Breast epithelium (tissue), 3 donors: ENCODE measurements around the gene PARD6A.

Source experiments
- CTCF ChIP-seq, 3 donors: fragments of 450-650 bp; IDR thresholded peaks; one replicate each; pipeline ENCODE4 v1.5.1; 2016 to 2017; ENCODE audit warnings: antibody characterized with exemption in 3 of 3, mild to moderate bottlenecking in 3 of 3, moderate library complexity in 3 of 3
- POLR2A ChIP-seq: fragments of 450-650 bp; IDR thresholded peaks from one replicate; pipeline ENCODE4 v1.6.1; 2016; ENCODE audit warnings: antibody characterized with exemption, mild to moderate bottlenecking, moderate library complexity
- POLR2AphosphoS5 ChIP-seq, 3 donors: sonication (generic); formaldehyde crosslinking; IDR thresholded peaks; one replicate each; pipeline ENCODE4 v1.6.1; 2017; ENCODE audit warnings: antibody characterized with exemption in 3 of 3

- no peak for TF ChIP-seq CTCF (IDR thresholded peaks at IDR 0.05)
- TF ChIP-seq POLR2AphosphoS5 (IDR thresholded peaks at IDR 0.05) = no peak
- no peak for TF ChIP-seq POLR2A
These were observed 5.4 kb upstream of the PARD6A start for GRCh38 chr16:67655363-67655762.
